ENCODE data around the gene ZBED2. TPM values are rescaled to one million over a fixed set of nuclear protein-coding genes. Genes with fewer than 3 reads are reported as not detected.

ZBED2 gene
- total and polyA plus RNA-seq, 2 donors (not counting 3 experiments of a cell fraction or from before 2014, with no cell fraction given) = not detected

GRCh38 chr3:111581403-111582119 lies 13.6 kb downstream of the ZBED2 start:
- TF ChIP-seq, protein P1, sequence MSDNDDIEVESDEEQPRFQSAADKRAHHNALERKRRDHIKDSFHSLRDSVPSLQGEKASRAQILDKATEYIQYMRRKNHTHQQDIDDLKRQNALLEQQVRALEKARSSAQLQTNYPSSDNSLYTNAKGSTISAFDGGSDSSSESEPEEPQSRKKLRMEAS (IDR thresholded peaks at IDR 0.05; ENCODE audit: insufficient read depth, insufficient read length) = no peak
- TF ChIP-seq MYC (IDR thresholded peaks at IDR 0.05; ENCODE audit: low read depth, low read length) = no peak
- no peak for TF ChIP-seq CTCF (IDR thresholded peaks at IDR 0.05; ENCODE audit: extremely low read depth in 1 of 2, insufficient read depth in 1 of 2, low read depth in 1 of 2, low read length in 2 of 2)
- no peak for TF ChIP-seq JUN (IDR thresholded peaks at IDR 0.05; ENCODE audit: borderline replicate concordance, insufficient read depth, insufficient read length, low read depth)
- TF ChIP-seq EZH2 (IDR thresholded peaks at IDR 0.05; ENCODE audit: borderline replicate concordance, low read depth, low read length, severe bottlenecking) = no peak
- TF ChIP-seq FOS (IDR thresholded peaks at IDR 0.05; ENCODE audit: borderline replicate concordance, insufficient read depth, low read length) = no peak
- no peak for TF ChIP-seq POLR2A (IDR thresholded peaks at IDR 0.05; ENCODE audit: low read depth, low read length)
- no peak for TF ChIP-seq GATA2 (IDR thresholded peaks at IDR 0.05; ENCODE audit: insufficient read depth, insufficient read length, low read depth, low read length)
- no peak for TF ChIP-seq POLR2AphosphoS5 (IDR thresholded peaks at IDR 0.05; ENCODE audit: insufficient read depth, low read depth, low read length)
- no peaks in the 10 kb centered on the region for H3K36me3 ChIP-seq (ENCODE audit: control insufficient read depth in 2 of 2, extremely low read depth in 1 of 2, insufficient read depth in 2 of 2, low read length in 2 of 2)
- FAIRE-seq (no peak), DNase-seq (ENCODE audit: low read depth, low spot score) (no peak)
- no peaks in the 10 kb centered on the region for H3K79me2 ChIP-seq (ENCODE audit: control insufficient read depth, insufficient read depth, low read length)
- peaks cover 0 to 7% of the 10 kb centered on the region in 2 experiments for H3K27me3 ChIP-seq (ENCODE audit: control insufficient read depth in 2 of 2, insufficient read depth in 2 of 2, low read length in 2 of 2)
- BruUV-seq (replicated peaks) = no TSS peak
- no peak overlapping the region for H3K27ac ChIP-seq (ENCODE audit: insufficient read depth, low read depth, low read length)
- no peak overlapping the region for H2AFZ ChIP-seq (ENCODE audit: low read depth, low read length)
- no peak overlapping the region for H3K9ac ChIP-seq (replicated peaks; ENCODE audit: extremely low read depth, insufficient read depth, low read length)
- dilution Hi-C loops (cut with MboI; ENCODE audit: extremely low pct_ligation_motif_present, low sequenced_read_pairs) = no loop called here
- H3K4me3 ChIP-seq (replicated peaks in 1 of 3; ENCODE audit: insufficient read depth in 1 of 3, low read depth in 1 of 3, low read length in 3 of 3) = no peak overlapping the region
- no peaks in the 10 kb centered on the region for H3K9me3 ChIP-seq (replicated peaks; ENCODE audit: control insufficient read depth, insufficient read depth, low read length)
- H4K20me1 ChIP-seq (replicated peaks; ENCODE audit: control insufficient read depth, extremely low read depth, insufficient read depth, low read length) = no peaks in the 10 kb centered on the region
- intact Hi-C loops (cut with micrococcal nuclease) = no loop called here
- H3K9me1 ChIP-seq (replicated peaks; ENCODE audit: control insufficient read depth, extremely low read depth, insufficient read depth, low read length) = no peaks in the 10 kb centered on the region
- ChIA-PET CTCF (no interaction called here), POLR2A (no interaction called here)
- no peak overlapping the region for H3K4me2 ChIP-seq (ENCODE audit: insufficient read depth, low read length)
- H3K4me1 ChIP-seq (ENCODE audit: control insufficient read depth, extremely low read depth, insufficient read depth, low read length) = no peaks in the 10 kb centered on the region

All from endothelial cell of umbilical vein (primary cell).